Activated T-cell treated with anti-CD3 and anti-CD28 coated beads, Interleukin-2, amount 50 U/mL, for 48 hours (primary cell): ENCODE measurements around the gene TXNL1.

Source experiments
- DNase-seq, 2 experiments: peaks; one replicate each; pipeline ENCODE4 v3.0.0-alpha.2; 2020

Gene TXNL1

GRCh38 chr18:56565551-56566345 is 72.6 kb downstream of the TXNL1 start:
- DNase-seq: no peak

GRCh38 chr18:56565046-56565445 is 73.3 kb downstream of the TXNL1 start:
- DNase-seq: no peak

- DNase-seq: peak in 1 of 2 experiments; percentile 20
Observed at GRCh38 chr18:56563568-56563967, 74.8 kb downstream of the TXNL1 start.

GRCh38 chr18:56562479-56562878 is 75.9 kb downstream of the TXNL1 start:
- DNase-seq: no peak

- no peak for DNase-seq
Observed at GRCh38 chr18:56560992-56561391, 77.4 kb downstream of the TXNL1 start.

GRCh38 chr18:56559044-56559443 is 79.3 kb downstream of the TXNL1 start:
- DNase-seq: no peak

GRCh38 chr18:56556907-56557306 is 81.5 kb downstream of the TXNL1 start:
- no peak for DNase-seq

- no peak for DNase-seq
Observed at GRCh38 chr18:56550121-56550520, 88.3 kb downstream of the TXNL1 start.
